ENCODE results near the gene GRAMD2A. TPM values are rescaled to one million over a fixed set of nuclear protein-coding genes. Genes with fewer than 3 reads are reported as not detected.

GRAMD2A gene
- total RNA-seq, 2 experiments from 2014 or later, result 0.10 TPM; not detected in 1

GRCh38 chr15:72216079-72216478, 18.5 kb upstream of the GRAMD2A start:
- ATAC-seq (no peak), DNase-seq (no peak)
- no peaks in the 10 kb centered on the region for H3K27me3 Mint-ChIP-seq (ENCODE audit: low read depth)
- CTCF ChIA-PET, result interaction anchor here (1.0 to 3.9 kb wide), 3 partner anchors 11 to 17 kb away, joined by 3 to 29 read pairs (median 5); no protein-coding TSS in a partner anchor
- no peaks in the 10 kb centered on the region for H3K9me3 Mint-ChIP-seq (ENCODE audit: insufficient read depth)
- peaks cover 81% of the 10 kb centered on the region for H3K36me3 Mint-ChIP-seq (ENCODE audit: low read depth)
- H3K27ac Mint-ChIP-seq, result no peak overlapping the region
- POLR2A ChIA-PET, result interaction anchor here (2.5 kb wide), 1 partner anchor 11 kb away, joined by 10 read pairs; no protein-coding TSS in a partner anchor
- H3K4me3 Mint-ChIP-seq, result no peak overlapping the region
- peaks cover 17% of the 10 kb centered on the region for H3K4me1 Mint-ChIP-seq (ENCODE audit: low read depth)

- Mint-ChIP-seq H3K27me3 (ENCODE audit: low read depth) (no peaks in the 10 kb centered on the region), H3K4me1 (ENCODE audit: low read depth) (peaks cover 14% of the 10 kb centered on the region), H3K4me3 (no peak overlapping the region), H3K36me3 (ENCODE audit: low read depth) (peaks cover 92% of the 10 kb centered on the region), H3K9me3 (ENCODE audit: insufficient read depth) (no peaks in the 10 kb centered on the region), H3K27ac (no peak overlapping the region)
- ChIA-PET POLR2A (no interaction called here), CTCF (interaction anchor here (0.7 to 0.8 kb wide), 2 partner anchors 15 to 19 kb away, joined by 3 read pairs; no protein-coding TSS in a partner anchor)
- no peak for ATAC-seq
- no peak for DNase-seq
Observed at GRCh38 chr15:72207558-72208085, 10.0 kb upstream of the GRAMD2A start.

GRCh38 chr15:72206677-72207000, 9.1 kb upstream of the GRAMD2A start:
- H3K9me3 Mint-ChIP-seq (ENCODE audit: insufficient read depth), result no peaks in the 10 kb centered on the region
- H3K4me1 Mint-ChIP-seq (ENCODE audit: low read depth), result peaks cover 14% of the 10 kb centered on the region
- H3K4me3 Mint-ChIP-seq, result no peak overlapping the region
- no peak for DNase-seq
- H3K36me3 Mint-ChIP-seq (ENCODE audit: low read depth), result peaks cover 94% of the 10 kb centered on the region
- no peaks in the 10 kb centered on the region for H3K27me3 Mint-ChIP-seq (ENCODE audit: low read depth)
- CTCF ChIA-PET, result interaction anchor here (0.7 to 2.3 kb wide), 2 partner anchors 16 to 20 kb away, joined by 3 to 6 read pairs; no protein-coding TSS in a partner anchor
- ATAC-seq, result no peak
- no peak overlapping the region for H3K27ac Mint-ChIP-seq
- POLR2A ChIA-PET, result no interaction called here

GRCh38 chr15:72205896-72206676, 8.5 kb upstream of the GRAMD2A start:
- Mint-ChIP-seq H3K36me3 (ENCODE audit: low read depth) (peaks cover 90% of the 10 kb centered on the region), H3K27me3 (ENCODE audit: low read depth) (no peaks in the 10 kb centered on the region), H3K4me3 (no peak overlapping the region), H3K4me1 (ENCODE audit: low read depth) (peaks cover 14% of the 10 kb centered on the region), H3K9me3 (ENCODE audit: insufficient read depth) (no peaks in the 10 kb centered on the region), H3K27ac (no peak overlapping the region)
- ATAC-seq (no peak), DNase-seq (no peak)
- ChIA-PET CTCF (interaction anchor here (2.3 kb wide), 1 partner anchor 21 kb away, joined by 6 read pairs; no protein-coding TSS in a partner anchor), POLR2A (no interaction called here)

- Mint-ChIP-seq H3K36me3 (ENCODE audit: low read depth) (peaks cover 92% of the 10 kb centered on the region), H3K27me3 (ENCODE audit: low read depth) (no peaks in the 10 kb centered on the region), H3K27ac (no peak overlapping the region), H3K9me3 (ENCODE audit: insufficient read depth) (no peaks in the 10 kb centered on the region), H3K4me1 (ENCODE audit: low read depth) (peaks cover 17% of the 10 kb centered on the region), H3K4me3 (no peak overlapping the region)
- POLR2A ChIA-PET, result no interaction called here
- CTCF ChIA-PET, result interaction anchor here (2.3 kb wide), 1 partner anchor 22 kb away, joined by 6 read pairs; no protein-coding TSS in a partner anchor
- no peak for ATAC-seq
- no peak for DNase-seq
Observed at GRCh38 chr15:72205273-72205672, 7.7 kb upstream of the GRAMD2A start.

GRCh38 chr15:72203507-72203837, 5.9 kb upstream of the GRAMD2A start:
- H3K36me3 Mint-ChIP-seq (ENCODE audit: low read depth), result peaks cover 94% of the 10 kb centered on the region
- no peak overlapping the region for H3K4me3 Mint-ChIP-seq
- ChIA-PET POLR2A (no interaction called here), CTCF (interaction anchor here (5.1 kb wide), 1 partner anchor 24 kb away, joined by 39 read pairs; no protein-coding TSS in a partner anchor)
- no peaks in the 10 kb centered on the region for H3K9me3 Mint-ChIP-seq (ENCODE audit: insufficient read depth)
- ATAC-seq (no peak), DNase-seq (no peak)
- peak overlapping the region; percentile 35 for H3K27ac Mint-ChIP-seq
- H3K27me3 Mint-ChIP-seq (ENCODE audit: low read depth), result no peaks in the 10 kb centered on the region
- H3K4me1 Mint-ChIP-seq (ENCODE audit: low read depth), result peaks cover 17% of the 10 kb centered on the region

GRCh38 chr15:72202801-72203506, 5.4 kb upstream of the GRAMD2A start:
- Mint-ChIP-seq H3K27ac (peak overlapping the region; percentile 71), H3K9me3 (ENCODE audit: insufficient read depth) (no peaks in the 10 kb centered on the region), H3K4me3 (no peak overlapping the region), H3K36me3 (ENCODE audit: low read depth) (peaks cover 94% of the 10 kb centered on the region), H3K4me1 (ENCODE audit: low read depth) (peaks cover 22% of the 10 kb centered on the region), H3K27me3 (ENCODE audit: low read depth) (peaks cover 5% of the 10 kb centered on the region)
- DNase-seq, result no peak
- ChIA-PET POLR2A (no interaction called here), CTCF (interaction anchor here (5.1 kb wide), 1 partner anchor 24 kb away, joined by 39 read pairs; no protein-coding TSS in a partner anchor)
- no peak for ATAC-seq

GRCh38 chr15:72202302-72202701, 4.7 kb upstream of the GRAMD2A start:
- ATAC-seq, result no peak
- ChIA-PET POLR2A (no interaction called here), CTCF (interaction anchor here (5.1 kb wide), 1 partner anchor 25 kb away, joined by 39 read pairs; no protein-coding TSS in a partner anchor)
- no peaks in the 10 kb centered on the region for H3K9me3 Mint-ChIP-seq (ENCODE audit: insufficient read depth)
- no peak overlapping the region for H3K4me3 Mint-ChIP-seq
- H3K36me3 Mint-ChIP-seq (ENCODE audit: low read depth), result peaks cover 90% of the 10 kb centered on the region
- no peak for DNase-seq
- no peak overlapping the region for H3K27ac Mint-ChIP-seq
- H3K4me1 Mint-ChIP-seq (ENCODE audit: low read depth), result peaks cover 24% of the 10 kb centered on the region
- peaks cover 7% of the 10 kb centered on the region for H3K27me3 Mint-ChIP-seq (ENCODE audit: low read depth)

- ATAC-seq, result no peak
- H3K27ac Mint-ChIP-seq, result peak overlapping the region; percentile 25
- peaks cover 81% of the 10 kb centered on the region for H3K36me3 Mint-ChIP-seq (ENCODE audit: low read depth)
- ChIA-PET CTCF (interaction anchor here (0.9 to 5.1 kb wide), 3 partner anchors 10 to 26 kb away, joined by 3 to 39 read pairs (median 12); no protein-coding TSS in a partner anchor), POLR2A (no interaction called here)
- H3K27me3 Mint-ChIP-seq (ENCODE audit: low read depth), result peaks cover 11% of the 10 kb centered on the region
- no peak overlapping the region for H3K4me3 Mint-ChIP-seq
- H3K4me1 Mint-ChIP-seq (ENCODE audit: low read depth), result peaks cover 21% of the 10 kb centered on the region
- DNase-seq, result no peak
- no peaks in the 10 kb centered on the region for H3K9me3 Mint-ChIP-seq (ENCODE audit: insufficient read depth)
Observed at GRCh38 chr15:72201391-72201921, 3.9 kb upstream of the GRAMD2A start.

- peaks cover 14% of the 10 kb centered on the region for H3K27me3 Mint-ChIP-seq (ENCODE audit: low read depth)
- peaks cover 73% of the 10 kb centered on the region for H3K36me3 Mint-ChIP-seq (ENCODE audit: low read depth)
- peaks cover 19% of the 10 kb centered on the region for H3K4me1 Mint-ChIP-seq (ENCODE audit: low read depth)
- no peaks in the 10 kb centered on the region for H3K9me3 Mint-ChIP-seq (ENCODE audit: insufficient read depth)
- DNase-seq, result no peak
- no peak overlapping the region for H3K4me3 Mint-ChIP-seq
- ChIA-PET CTCF (interaction anchor here (0.6 to 5.1 kb wide), 11 partner anchors 11 to 260 kb away, joined by 3 to 39 read pairs (median 4); no protein-coding TSS in a partner anchor), POLR2A (interaction anchor here (0.7 kb wide), 1 partner anchor 26 kb away, joined by 3 read pairs; no protein-coding TSS in a partner anchor)
- ATAC-seq, result no peak
- H3K27ac Mint-ChIP-seq, result peak overlapping the region; percentile 61
Observed at GRCh38 chr15:72200395-72201237, 3.0 kb upstream of the GRAMD2A start.

- ATAC-seq, result peak; percentile 77
- Mint-ChIP-seq H3K4me1 (ENCODE audit: low read depth) (peaks cover 19% of the 10 kb centered on the region), H3K27ac (peak overlapping the region; percentile 49), H3K4me3 (no peak overlapping the region), H3K36me3 (ENCODE audit: low read depth) (peaks cover 64% of the 10 kb centered on the region), H3K27me3 (ENCODE audit: low read depth) (peaks cover 14% of the 10 kb centered on the region), H3K9me3 (ENCODE audit: insufficient read depth) (no peaks in the 10 kb centered on the region)
- ChIA-PET POLR2A (interaction anchor here (0.7 kb wide), 1 partner anchor 27 kb away, joined by 3 read pairs; no protein-coding TSS in a partner anchor), CTCF (interaction anchor here (0.8 to 5.1 kb wide), 9 partner anchors 11 to 261 kb away, joined by 3 to 39 read pairs (median 5); no protein-coding TSS in a partner anchor)
- peak; percentile 80 for DNase-seq
Observed at GRCh38 chr15:72199721-72200212, 2.2 kb upstream of the GRAMD2A start.

Data from activated CD8-positive, alpha-beta T cell treated with anti-CD3 and anti-CD28 coated beads, Interleukin-2, amount 10 ng/mL, durations not matched to agents 7 days and 5 days (primary cell).